ENCODE results near the gene CDCA3.
"Not testable (repeated sequence)": the region's sequence is repeated elsewhere in the genome, so short reads cannot be mapped to it uniquely, and the experiment has no call there.

The CDCA3 gene

GRCh38 chr12:6851153-6851920, at the start of gene CDCA3:
CDCA3 (minus strand) TSS chr12:6851286; CDS start chr12:6850952, 334 bp downstream.
- peak; percentile 97 for DNase-seq (ENCODE audit: low read depth)

- DNase-seq (ENCODE audit: low read depth): no peak
These were observed 48.9 kb upstream of the CDCA3 start for GRCh38 chr12:6899837-6900519.

GRCh38 chr12:6899427-6899826, 48.3 kb upstream of the CDCA3 start:
- DNase-seq (ENCODE audit: low read depth): no peak

GRCh38 chr12:6896846-6897435, 45.9 kb upstream of the CDCA3 start:
- DNase-seq (ENCODE audit: low read depth): no peak

- no peak for DNase-seq (ENCODE audit: low read depth)
These were observed 43.2 kb upstream of the CDCA3 start for GRCh38 chr12:6894321-6894720.

GRCh38 chr12:6892683-6893082, 41.6 kb upstream of the CDCA3 start:
- not testable (repeated sequence) for DNase-seq (ENCODE audit: low read depth)

GRCh38 chr12:6891646-6892001, 40.5 kb upstream of the CDCA3 start:
- DNase-seq (ENCODE audit: low read depth): no peak

- DNase-seq (ENCODE audit: low read depth): peak; percentile 93
These were observed 39.9 kb upstream of the CDCA3 start for GRCh38 chr12:6890789-6891645.

- not testable (repeated sequence) for DNase-seq (ENCODE audit: low read depth)
These were observed 38.9 kb upstream of the CDCA3 start for GRCh38 chr12:6889775-6890573.

GRCh38 chr12:6888794-6889193, 37.7 kb upstream of the CDCA3 start:
- DNase-seq (ENCODE audit: low read depth): not testable (repeated sequence)

GRCh38 chr12:6888360-6888759, 37.3 kb upstream of the CDCA3 start:
- DNase-seq (ENCODE audit: low read depth): no peak

GRCh38 chr12:6887460-6887859, 36.4 kb upstream of the CDCA3 start:
- DNase-seq (ENCODE audit: low read depth): no peak

- DNase-seq (ENCODE audit: low read depth): not testable (repeated sequence)
These were observed 35.3 kb upstream of the CDCA3 start for GRCh38 chr12:6886206-6886999.

GRCh38 chr12:6884539-6884938, 33.5 kb upstream of the CDCA3 start:
- no peak for DNase-seq (ENCODE audit: low read depth)

- no peak for DNase-seq (ENCODE audit: low read depth)
These were observed 32.6 kb upstream of the CDCA3 start for GRCh38 chr12:6883683-6884082.

- no peak for DNase-seq (ENCODE audit: low read depth)
These were observed 32.2 kb upstream of the CDCA3 start for GRCh38 chr12:6883252-6883651.

GRCh38 chr12:6879824-6880223, 28.7 kb upstream of the CDCA3 start:
- not testable (repeated sequence) for DNase-seq (ENCODE audit: low read depth)

GRCh38 chr12:6874015-6874368, 22.9 kb upstream of the CDCA3 start:
- DNase-seq (ENCODE audit: low read depth): not testable (repeated sequence)

GRCh38 chr12:6873094-6874014, 22.3 kb upstream of the CDCA3 start, which contains the start of gene SPSB2:
SPSB2 (minus strand) TSS chr12:6873303; CDS start chr12:6872901, 402 bp downstream.
- DNase-seq (ENCODE audit: low read depth): peak; percentile 96
